Activated B cell treated with CpG ODN at 0.5 μM for 24 hours (primary cell): ENCODE results near the gene GSC2. TPM values are rescaled to one million over a fixed set of nuclear protein-coding genes. Genes with fewer than 3 reads are reported as not detected.
A peak's percentile ranks its signal among the peaks of the same experiment; 100 is the strongest.

Experiments
- ATAC-seq: fragments of 200-7000 bp; cut with Tn5 transposase; one replicate; pipeline ENCODE4 v1.10.0; 2021; ENCODE audit warnings: low read depth, mild to moderate bottlenecking, moderate library complexity
- CTCF ChIA-PET: fragments of 350-600 bp; sonication (Branson Sonifier 250); formaldehyde crosslinking; loops from one replicate; lab custom pipeline; 2021; ENCODE audit warnings: antibody characterized with exemption; lab: Charles Lee
- POLR2A ChIA-PET: fragments of 350-600 bp; sonication (Branson Sonifier 250); formaldehyde crosslinking; loops from one replicate; lab custom pipeline; 2021; ENCODE audit warnings: antibody characterized with exemption; lab: Charles Lee
- DNase-seq: peaks from one replicate; pipeline ENCODE4 v3.0.0; 2022
- H3K27ac Mint-ChIP-seq: one replicate; pipeline ENCODE4 v1.8.0; 2020; ENCODE audit warnings: mixed read lengths
- H3K27me3 Mint-ChIP-seq: one replicate; pipeline ENCODE4 v1.8.0; 2021; ENCODE audit warnings: mixed read lengths
- H3K36me3 Mint-ChIP-seq: one replicate; pipeline ENCODE4 v1.8.0; 2021; ENCODE audit warnings: low read depth, mixed read lengths
- H3K4me1 Mint-ChIP-seq: one replicate; pipeline ENCODE4 v1.8.0; 2021; ENCODE audit warnings: mixed read lengths
- H3K4me3 Mint-ChIP-seq: one replicate; pipeline ENCODE4 v1.8.0; 2020; ENCODE audit warnings: mild to moderate bottlenecking, mixed read lengths
- H3K9me3 Mint-ChIP-seq: one replicate; pipeline ENCODE4 v1.8.0; 2020; ENCODE audit warnings: mixed read lengths
- CTCF ChIP-seq: fragments of 200-600 bp; IDR thresholded peaks from one replicate; pipeline ENCODE4 v1.8.0; 2022; ENCODE audit warnings: antibody characterized with exemption, mild to moderate bottlenecking
- intact Hi-C: fragments of 100-400 bp; cut with micrococcal nuclease; formaldehyde crosslinking; loops from one replicate; pipeline ENCODE4 v1.15.1; 2024
- total RNA-seq: library from RNA; stranded (reverse); gene quantifications from 2 replicates; pipeline ENCODE4 v1.2.3, GENCODE V29; 2022

The GSC2 gene
- total RNA-seq, 1 donor from 2014 or later, result not detected

DNA sequence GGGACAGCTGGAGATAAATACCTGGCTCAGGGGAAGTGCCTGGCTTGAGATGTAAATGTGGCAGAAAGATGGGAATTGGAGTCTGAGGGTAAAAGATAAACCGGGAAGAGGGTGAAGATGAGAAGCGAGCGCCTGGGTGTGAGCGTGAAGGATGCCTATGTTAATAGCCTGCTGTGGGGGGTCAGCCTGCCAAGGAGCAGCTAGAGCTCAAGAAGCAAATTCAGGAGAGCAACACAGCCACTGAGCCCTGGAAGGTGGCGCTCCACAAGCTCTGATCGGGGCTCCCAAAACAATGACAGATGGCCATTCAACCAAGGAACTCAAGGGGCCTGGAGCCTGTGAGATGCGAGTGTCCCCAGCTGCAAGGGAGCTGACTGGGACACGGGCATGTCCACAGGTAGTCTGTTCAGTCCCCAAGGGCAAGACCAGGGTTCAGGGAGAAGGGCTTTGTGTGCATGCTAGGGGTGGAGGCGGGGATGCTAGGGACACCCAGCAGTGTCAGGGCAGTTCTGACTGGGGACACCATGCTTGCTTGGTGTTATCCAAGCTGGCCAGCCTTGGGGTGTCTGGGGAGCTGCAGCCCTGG lies 2.8 kb downstream of the GSC2 start:
- TF ChIP-seq CTCF, result no peak
- ChIA-PET POLR2A (no interaction called here), CTCF (interaction anchor here (1.3 to 5.0 kb wide), 2 partner anchors 331 to 483 kb away, joined by 3 to 46 read pairs; no protein-coding TSS in a partner anchor)
- H3K9me3 Mint-ChIP-seq, result no peaks in the 10 kb centered on the region
- peaks cover 28% of the 10 kb centered on the region for H3K27me3 Mint-ChIP-seq
- no peak for DNase-seq
- no peak for ATAC-seq
- peaks cover 26% of the 10 kb centered on the region for H3K4me1 Mint-ChIP-seq
- peaks cover 12% of the 10 kb centered on the region for H3K36me3 Mint-ChIP-seq
- H3K4me3 Mint-ChIP-seq, result no peak overlapping the region
- H3K27ac Mint-ChIP-seq, result no peak overlapping the region
- intact Hi-C loops, result loop anchor here (10.0 kb wide), 1 partner anchor 148 kb away; the partner anchor contains the start of gene CLTCL1

GRCh38 chr22:19146215-19146968 lies 3.7 kb downstream of the GSC2 start:
- CTCF ChIA-PET, result interaction anchor here (1.3 to 5.0 kb wide), 2 partner anchors 332 to 484 kb away, joined by 3 to 46 read pairs; no protein-coding TSS in a partner anchor
- ATAC-seq, result no peak
- H3K9me3 Mint-ChIP-seq, result no peaks in the 10 kb centered on the region

DNA sequence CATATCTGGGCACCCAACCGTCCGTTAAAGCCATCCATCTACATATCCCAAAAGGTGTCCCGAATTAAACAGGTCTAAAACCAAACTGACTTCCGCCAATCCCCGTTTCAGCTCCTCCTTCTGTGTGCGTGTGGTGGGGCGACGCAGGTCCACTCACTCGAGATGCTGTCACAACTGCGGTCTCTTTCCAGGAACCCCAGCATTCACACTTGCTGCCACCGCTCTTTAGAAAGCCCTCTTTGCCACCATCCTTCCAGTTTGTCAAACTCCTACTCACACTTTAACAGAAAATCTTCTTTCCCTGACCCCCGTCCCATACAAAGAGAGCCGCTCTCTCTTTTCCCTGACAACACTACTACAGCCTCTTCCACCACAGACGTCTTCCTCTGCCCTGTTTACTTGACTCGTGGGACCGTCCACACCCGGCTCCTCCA lies 6.1 kb downstream of the GSC2 start:
- no peak for TF ChIP-seq CTCF
- peaks cover 13% of the 10 kb centered on the region for H3K27me3 Mint-ChIP-seq
- ATAC-seq (no peak), DNase-seq (no peak)
- CTCF ChIA-PET, result interaction anchor here (0.6 to 5.0 kb wide), 19 partner anchors 9 to 489 kb away, joined by 3 to 46 read pairs (median 3); partner anchors contain the start of gene DGCR6
- intact Hi-C loops, result loop anchor here (1.0 to 10.0 kb wide), 10 partner anchors 22 to 574 kb away; partner anchors contain the start of genes CDC45, CLTCL1, DGCR2 and MRPL40
- H3K36me3 Mint-ChIP-seq, result peaks cover 44% of the 10 kb centered on the region
- H3K27ac Mint-ChIP-seq, result peak overlapping the region; percentile 95
- POLR2A ChIA-PET, result interaction anchor here (0.5 to 2.2 kb wide), 8 partner anchors 22 to 486 kb away, joined by 4 to 23 read pairs (median 10); partner anchors contain the start of genes CDC45, DGCR2, HIRA and MRPL40
- peak overlapping the region; percentile 100 for H3K4me3 Mint-ChIP-seq
- H3K9me3 Mint-ChIP-seq, result no peaks in the 10 kb centered on the region
- peaks cover 20% of the 10 kb centered on the region for H3K4me1 Mint-ChIP-seq

More at GRCh38 chr22:19146215-19146968, 3.7 kb downstream of the GSC2 start:
- intact Hi-C loops, result loop anchor here (10.0 kb wide), 1 partner anchor 148 kb away; the partner anchor contains the start of gene CLTCL1
- Mint-ChIP-seq H3K27me3 (peaks cover 22% of the 10 kb centered on the region), H3K36me3 (peaks cover 20% of the 10 kb centered on the region), H3K4me3 (no peak overlapping the region), H3K4me1 (peaks cover 26% of the 10 kb centered on the region), H3K27ac (no peak overlapping the region)
- POLR2A ChIA-PET, result no interaction called here
- TF ChIP-seq CTCF, result no peak
- no peak for DNase-seq

GRCh38 chr22:19143212-19143611 lies 6.9 kb downstream of the GSC2 start:
- peaks cover 11% of the 10 kb centered on the region for H3K27me3 Mint-ChIP-seq
- ChIA-PET CTCF (interaction anchor here (1.4 to 5.0 kb wide), 3 partner anchors 17 to 490 kb away, joined by 3 to 46 read pairs (median 14); no protein-coding TSS in a partner anchor), POLR2A (interaction anchor here (2.1 to 2.2 kb wide), 2 partner anchors 21 to 336 kb away, joined by 17 to 23 read pairs; partner anchors contain the start of genes CDC45, DGCR2 and UFD1)
- peaks cover 20% of the 10 kb centered on the region for H3K4me1 Mint-ChIP-seq
- no peak for TF ChIP-seq CTCF
- no peak for ATAC-seq
- no peak overlapping the region for H3K27ac Mint-ChIP-seq
- intact Hi-C loops, result loop anchor here (10.0 kb wide), 1 partner anchor 152 kb away; the partner anchor contains the start of gene CLTCL1
- DNase-seq, result no peak
- peaks cover 50% of the 10 kb centered on the region for H3K36me3 Mint-ChIP-seq
- H3K4me3 Mint-ChIP-seq, result peak overlapping the region; percentile 100
- H3K9me3 Mint-ChIP-seq, result no peaks in the 10 kb centered on the region
